Subcutaneous adipose tissue (tissue), 4 donors: Measurements from ENCODE around the gene CYB5R4. TPM values are rescaled to one million over a fixed set of nuclear protein-coding genes. Genes with fewer than 3 reads are reported as not detected.

ENCODE experiments used
- CTCF ChIP-seq: fragments of 450-650 bp; IDR thresholded peaks from one replicate; pipeline ENCODE4 v1.5.1; 2016; ENCODE audit warnings: low read depth, mild to moderate bottlenecking, control low read depth, antibody characterized with exemption, moderate library complexity
- total RNA-seq, 4 donors: library from RNA; depleted of rRNA; stranded (reverse); fragments of >200 nt; gene quantifications; one replicate each; pipeline ENCODE4 v1.1.0, GENCODE V29; 2016

The CYB5R4 gene
- total RNA-seq, 4 donors from 2014 or later: 4.3 to 21.6 (median 10.1) TPM

- no peak for TF ChIP-seq CTCF
These were observed 31.0 kb downstream of the CYB5R4 start for GRCh38 chr6:83890520-83890919.

GRCh38 chr6:83891586-83891985 lies 32.1 kb downstream of the CYB5R4 start:
- no peak for TF ChIP-seq CTCF

GRCh38 chr6:83893024-83893423 lies 33.5 kb downstream of the CYB5R4 start:
- TF ChIP-seq CTCF: no peak

GRCh38 chr6:83901624-83902023 lies 42.1 kb downstream of the CYB5R4 start:
- TF ChIP-seq CTCF: no peak

- no peak for TF ChIP-seq CTCF
These were observed 44.9 kb downstream of the CYB5R4 start for GRCh38 chr6:83904395-83904794.

GRCh38 chr6:83905648-83906047 lies 46.2 kb downstream of the CYB5R4 start:
- no peak for TF ChIP-seq CTCF

- TF ChIP-seq CTCF: no peak
These were observed 49.3 kb downstream of the CYB5R4 start for GRCh38 chr6:83908813-83909212.

- TF ChIP-seq CTCF: no peak
These were observed 51.8 kb downstream of the CYB5R4 start for GRCh38 chr6:83911278-83911677.
